Esophagus squamous epithelium (tissue), 5 donors: ENCODE data around the gene CDC42BPG. TPM values are rescaled to one million over a fixed set of nuclear protein-coding genes. Genes with fewer than 3 reads are reported as not detected.

ENCODE experiments used
- DNase-seq: peaks from one replicate; lab custom pipeline; 2025; lab: John Stamatoyannopoulos, UW
- H3K27ac ChIP-seq, 4 donors: fragments of 200-600 bp; sonication (generic); one replicate each; pipeline ENCODE4 v1.5.1; 2016 to 2019; ENCODE audit warnings: mild to moderate bottlenecking in 1 of 4
- H3K27me3 ChIP-seq, 4 donors: fragments of 200-600 bp; sonication (generic); 1 replicate in 3 of 4; 2 replicates in 1 of 4; pipeline versions ENCODE4 v1.5.1 to v1.6.0; 2017 to 2021; ENCODE audit warnings: antibody characterized with exemption in 1 of 4
- H3K36me3 ChIP-seq, 3 donors: fragments of 200-600 bp; sonication (generic); one replicate each; pipeline ENCODE4 v1.5.1; 2016 to 2019
- H3K4me1 ChIP-seq, 3 donors: fragments of 200-600 bp; sonication (generic); one replicate each; pipeline ENCODE4 v1.5.1; 2017 to 2019
- H3K4me3 ChIP-seq, 4 donors: fragments of 200-600 bp; sonication (generic); 1 replicate in 3 of 4; 2 replicates in 1 of 4; pipeline ENCODE4 v1.5.1; 2016 to 2019; ENCODE audit warnings: mild to moderate bottlenecking in 2 of 4, moderate library complexity in 1 of 4
- H3K9me3 ChIP-seq, 3 donors: fragments of 200-600 bp; sonication (generic); one replicate each; pipeline ENCODE4 v1.5.1; 2016 to 2019
- POLR2A ChIP-seq, 4 donors: fragments of 450-650 bp; IDR thresholded peaks; one replicate each; pipeline ENCODE4 v1.6.1; 2017; ENCODE audit warnings: antibody characterized with exemption in 4 of 4, mild to moderate bottlenecking in 4 of 4, moderate library complexity in 3 of 4
- WGBS, 2 donors: methylation state at CpG; one replicate each; pipeline ENCODE4 v1.1.5; 2018; 5-methylcytosine and 5-hydroxymethylcytosine counted together
- intact Hi-C: fragments of 100-400 bp; cut with DNase I; formaldehyde crosslinking; loops from one replicate; pipeline ENCODE4 v1.15.0; 2022
- total RNA-seq, 4 donors: library from RNA; depleted of rRNA; stranded (reverse); fragments of >200 nt; gene quantifications; one replicate each; pipeline ENCODE4 v1.1.0, GENCODE V29; 2016
- TF ChIP-seq, protein P1 (sequence below), 6 experiments: fragments of 450-650 bp in 4 of 6; fragments of 200-600 bp in 2 of 6; sonication (generic) in 2 of 6; IDR thresholded peaks; one replicate each; pipeline ENCODE4 v1.5.1; 2016 to 2019; ENCODE audit warnings: antibody characterized with exemption in 6 of 6, mild to moderate bottlenecking in 4 of 6, moderate library complexity in 4 of 6
- donor health status: DM: yes; HTN: yes; CAD: no.

Gene CDC42BPG, protein sequence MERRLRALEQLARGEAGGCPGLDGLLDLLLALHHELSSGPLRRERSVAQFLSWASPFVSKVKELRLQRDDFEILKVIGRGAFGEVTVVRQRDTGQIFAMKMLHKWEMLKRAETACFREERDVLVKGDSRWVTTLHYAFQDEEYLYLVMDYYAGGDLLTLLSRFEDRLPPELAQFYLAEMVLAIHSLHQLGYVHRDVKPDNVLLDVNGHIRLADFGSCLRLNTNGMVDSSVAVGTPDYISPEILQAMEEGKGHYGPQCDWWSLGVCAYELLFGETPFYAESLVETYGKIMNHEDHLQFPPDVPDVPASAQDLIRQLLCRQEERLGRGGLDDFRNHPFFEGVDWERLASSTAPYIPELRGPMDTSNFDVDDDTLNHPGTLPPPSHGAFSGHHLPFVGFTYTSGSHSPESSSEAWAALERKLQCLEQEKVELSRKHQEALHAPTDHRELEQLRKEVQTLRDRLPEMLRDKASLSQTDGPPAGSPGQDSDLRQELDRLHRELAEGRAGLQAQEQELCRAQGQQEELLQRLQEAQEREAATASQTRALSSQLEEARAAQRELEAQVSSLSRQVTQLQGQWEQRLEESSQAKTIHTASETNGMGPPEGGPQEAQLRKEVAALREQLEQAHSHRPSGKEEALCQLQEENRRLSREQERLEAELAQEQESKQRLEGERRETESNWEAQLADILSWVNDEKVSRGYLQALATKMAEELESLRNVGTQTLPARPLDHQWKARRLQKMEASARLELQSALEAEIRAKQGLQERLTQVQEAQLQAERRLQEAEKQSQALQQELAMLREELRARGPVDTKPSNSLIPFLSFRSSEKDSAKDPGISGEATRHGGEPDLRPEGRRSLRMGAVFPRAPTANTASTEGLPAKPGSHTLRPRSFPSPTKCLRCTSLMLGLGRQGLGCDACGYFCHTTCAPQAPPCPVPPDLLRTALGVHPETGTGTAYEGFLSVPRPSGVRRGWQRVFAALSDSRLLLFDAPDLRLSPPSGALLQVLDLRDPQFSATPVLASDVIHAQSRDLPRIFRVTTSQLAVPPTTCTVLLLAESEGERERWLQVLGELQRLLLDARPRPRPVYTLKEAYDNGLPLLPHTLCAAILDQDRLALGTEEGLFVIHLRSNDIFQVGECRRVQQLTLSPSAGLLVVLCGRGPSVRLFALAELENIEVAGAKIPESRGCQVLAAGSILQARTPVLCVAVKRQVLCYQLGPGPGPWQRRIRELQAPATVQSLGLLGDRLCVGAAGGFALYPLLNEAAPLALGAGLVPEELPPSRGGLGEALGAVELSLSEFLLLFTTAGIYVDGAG (N-terminal part only)
- 10 to 100 TPM; 16.4 to 48.5 (median 25.0) TPM for total RNA-seq

DNA sequence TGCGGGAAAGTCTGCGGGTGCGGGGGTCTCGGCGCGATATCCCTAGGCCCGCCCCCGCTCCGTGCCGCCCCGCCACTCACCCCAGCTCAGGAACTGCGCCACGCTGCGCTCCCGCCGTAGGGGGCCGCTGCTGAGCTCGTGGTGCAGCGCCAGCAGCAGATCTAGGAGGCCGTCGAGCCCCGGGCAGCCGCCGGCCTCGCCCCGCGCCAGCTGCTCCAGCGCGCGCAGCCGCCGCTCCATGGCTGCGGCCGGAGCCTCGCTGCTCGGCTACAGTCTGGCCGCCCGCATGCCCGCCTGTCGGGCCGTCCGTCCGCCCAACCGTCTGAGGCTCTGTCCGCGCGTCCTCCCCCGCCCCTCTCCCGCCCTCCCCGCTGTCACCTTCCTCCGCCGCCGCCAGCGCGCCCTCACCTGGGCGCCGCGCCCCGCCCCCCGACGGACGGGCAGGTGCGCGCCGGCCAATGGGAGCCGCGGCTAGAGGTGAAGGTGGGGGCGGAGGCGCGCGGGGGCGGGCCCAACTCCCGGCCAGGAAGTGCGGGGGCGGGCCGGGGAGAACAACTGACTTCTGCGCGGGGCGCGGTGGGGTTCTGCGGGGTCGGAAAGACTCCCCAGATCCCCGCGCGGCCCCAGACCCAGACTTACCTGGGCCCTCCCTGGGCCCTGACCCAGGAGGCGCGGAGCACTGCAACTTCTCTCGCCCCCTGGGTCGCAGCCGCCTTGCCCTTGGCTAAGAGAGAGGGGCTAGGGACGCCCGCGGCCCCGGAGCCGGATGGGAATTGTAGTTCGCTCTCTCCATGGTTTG is at the start of gene CDC42BPG:
Gene CDC42BPG, minus strand, starts transcription at position 324 of the 799 bp plus-strand sequence. Its CDS starts 84 bp downstream, at position 240.
- intact Hi-C loops = loop anchor here (5.0 kb wide), 1 partner anchor 48 kb away; no protein-coding TSS in a partner anchor
- no peaks in the 10 kb centered on the region for H3K27me3 ChIP-seq
- H3K36me3 ChIP-seq = peaks cover 0 to 16% (median 3%) of the 10 kb centered on the region in 3 donors
- 0 to 1% methylated on average over 2 to 10 of the region's 96 CpGs for WGBS, 2 donors
- DNase-seq = no peak
- peaks cover 24 to 75% (median 27%) of the 10 kb centered on the region in 3 donors for H3K4me1 ChIP-seq
- peak within 1 kb of the TSS; percentile 47 to 72 (median 70) for H3K4me3 ChIP-seq
- H3K9me3 ChIP-seq = no peaks in the 10 kb centered on the region
- peak within 1 kb of the TSS; percentile 87 to 96 (median 95) for H3K27ac ChIP-seq
- TF ChIP-seq POLR2A (IDR thresholded peaks at IDR 0.05) = peak in 2 of 4 donors; percentile 41 to 64
- TF ChIP-seq, protein P1, sequence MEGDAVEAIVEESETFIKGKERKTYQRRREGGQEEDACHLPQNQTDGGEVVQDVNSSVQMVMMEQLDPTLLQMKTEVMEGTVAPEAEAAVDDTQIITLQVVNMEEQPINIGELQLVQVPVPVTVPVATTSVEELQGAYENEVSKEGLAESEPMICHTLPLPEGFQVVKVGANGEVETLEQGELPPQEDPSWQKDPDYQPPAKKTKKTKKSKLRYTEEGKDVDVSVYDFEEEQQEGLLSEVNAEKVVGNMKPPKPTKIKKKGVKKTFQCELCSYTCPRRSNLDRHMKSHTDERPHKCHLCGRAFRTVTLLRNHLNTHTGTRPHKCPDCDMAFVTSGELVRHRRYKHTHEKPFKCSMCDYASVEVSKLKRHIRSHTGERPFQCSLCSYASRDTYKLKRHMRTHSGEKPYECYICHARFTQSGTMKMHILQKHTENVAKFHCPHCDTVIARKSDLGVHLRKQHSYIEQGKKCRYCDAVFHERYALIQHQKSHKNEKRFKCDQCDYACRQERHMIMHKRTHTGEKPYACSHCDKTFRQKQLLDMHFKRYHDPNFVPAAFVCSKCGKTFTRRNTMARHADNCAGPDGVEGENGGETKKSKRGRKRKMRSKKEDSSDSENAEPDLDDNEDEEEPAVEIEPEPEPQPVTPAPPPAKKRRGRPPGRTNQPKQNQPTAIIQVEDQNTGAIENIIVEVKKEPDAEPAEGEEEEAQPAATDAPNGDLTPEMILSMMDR (IDR thresholded peaks at IDR 0.05) = peak; percentile 57 to 73 (median 62)

DNA sequence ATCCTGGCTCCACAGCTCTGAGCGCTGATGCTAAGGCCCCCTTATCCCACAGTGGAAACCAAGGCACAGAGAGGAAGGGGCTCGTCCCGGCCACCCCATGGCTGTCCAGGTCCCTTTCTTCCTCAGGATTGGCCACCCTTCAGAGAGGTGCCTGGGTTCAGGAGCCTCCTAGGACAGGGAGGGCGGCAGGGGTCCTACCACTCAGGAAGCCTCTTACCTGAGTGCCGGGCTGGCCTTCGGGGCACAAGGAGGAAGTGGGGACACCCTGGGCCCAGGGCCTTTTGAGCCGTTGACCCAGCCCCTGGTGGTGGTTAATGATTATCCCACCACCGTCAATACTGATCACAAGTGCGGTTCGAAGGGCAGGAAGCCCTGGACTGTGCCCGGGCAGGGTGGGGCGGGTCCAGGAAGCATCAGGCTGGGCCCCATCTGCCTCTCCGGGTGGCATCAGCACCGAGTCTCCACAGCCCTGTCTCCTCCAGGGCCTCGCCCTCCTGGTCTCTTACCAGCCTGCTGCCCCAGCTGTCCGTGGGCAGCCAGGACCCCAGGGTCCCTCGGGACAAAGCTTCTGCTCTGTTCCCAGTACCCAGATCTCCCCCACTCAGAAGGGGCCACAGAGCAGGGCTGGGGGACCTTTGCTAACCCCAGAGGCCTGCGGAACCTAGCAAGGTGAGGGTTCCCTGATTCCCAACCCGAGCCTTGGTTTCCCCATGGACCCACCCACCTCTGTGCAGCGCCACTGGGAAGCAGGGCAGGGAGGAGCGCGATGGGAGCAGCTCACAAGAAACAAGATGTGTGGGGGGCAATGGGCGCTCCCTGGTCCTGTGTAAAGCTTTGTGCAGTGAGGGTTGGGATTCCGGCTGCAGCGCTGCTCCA is 49.0 kb upstream of the CDC42BPG start:
- TF ChIP-seq, protein P1 (IDR thresholded peaks at IDR 0.05) = no peak
- TF ChIP-seq POLR2A (IDR thresholded peaks at IDR 0.05) = no peak
- H3K27me3 ChIP-seq = no peaks in the 10 kb centered on the region
- H3K27ac ChIP-seq = no peak overlapping the region
- DNase-seq = no peak
- no peak overlapping the region for H3K4me3 ChIP-seq
- peaks cover 0 to 20% (median 0%) of the 10 kb centered on the region in 3 donors for H3K4me1 ChIP-seq
- no peaks in the 10 kb centered on the region for H3K9me3 ChIP-seq
- intact Hi-C loops = loop anchor here (5.0 kb wide), 1 partner anchor 46 kb away; no protein-coding TSS in a partner anchor
- peaks cover 10 to 40% (median 11%) of the 10 kb centered on the region in 3 donors for H3K36me3 ChIP-seq
- 83 to 95% methylated on average over 2 to 3 of the region's 25 CpGs for WGBS, 2 donors

DNA sequence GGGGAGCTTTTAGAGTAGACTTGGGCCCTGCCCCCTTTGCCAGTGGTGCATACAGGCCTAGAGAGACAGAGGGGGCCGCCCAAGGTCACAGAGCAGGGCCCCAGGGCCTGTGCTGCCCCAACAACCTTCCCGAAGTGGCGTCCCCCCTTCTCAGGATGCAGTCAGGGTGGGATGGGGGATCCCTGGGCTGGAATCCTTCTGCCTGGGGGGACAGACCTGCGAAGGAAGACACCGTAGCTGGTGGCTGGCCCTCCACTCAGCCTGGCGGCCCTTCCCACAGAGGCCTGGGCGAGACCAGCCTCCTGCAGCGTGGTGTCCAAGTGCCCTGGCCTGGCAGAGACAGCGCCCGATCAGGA is 48.4 kb upstream of the CDC42BPG start:
- Histone ChIP-seq H3K27ac (no peak overlapping the region), H3K4me1 (peaks cover under 1 to 26% (median 5%) of the 10 kb centered on the region in 3 donors), H3K27me3 (no peaks in the 10 kb centered on the region), H3K9me3 (no peaks in the 10 kb centered on the region), H3K36me3 (peaks cover 5 to 34% (median 10%) of the 10 kb centered on the region in 3 donors), H3K4me3 (no peak overlapping the region)
- intact Hi-C loops = loop anchor here (5.0 kb wide), 1 partner anchor 46 kb away; no protein-coding TSS in a partner anchor
- WGBS, 2 donors = 57 to 100% methylated on average over 1 to 2 of the region's 10 CpGs
- TF ChIP-seq, protein P1 (IDR thresholded peaks at IDR 0.05) = no peak
- no peak for TF ChIP-seq POLR2A (IDR thresholded peaks at IDR 0.05)
- DNase-seq = no peak
